ENCODE data around the gene SGIP1.

DNA sequence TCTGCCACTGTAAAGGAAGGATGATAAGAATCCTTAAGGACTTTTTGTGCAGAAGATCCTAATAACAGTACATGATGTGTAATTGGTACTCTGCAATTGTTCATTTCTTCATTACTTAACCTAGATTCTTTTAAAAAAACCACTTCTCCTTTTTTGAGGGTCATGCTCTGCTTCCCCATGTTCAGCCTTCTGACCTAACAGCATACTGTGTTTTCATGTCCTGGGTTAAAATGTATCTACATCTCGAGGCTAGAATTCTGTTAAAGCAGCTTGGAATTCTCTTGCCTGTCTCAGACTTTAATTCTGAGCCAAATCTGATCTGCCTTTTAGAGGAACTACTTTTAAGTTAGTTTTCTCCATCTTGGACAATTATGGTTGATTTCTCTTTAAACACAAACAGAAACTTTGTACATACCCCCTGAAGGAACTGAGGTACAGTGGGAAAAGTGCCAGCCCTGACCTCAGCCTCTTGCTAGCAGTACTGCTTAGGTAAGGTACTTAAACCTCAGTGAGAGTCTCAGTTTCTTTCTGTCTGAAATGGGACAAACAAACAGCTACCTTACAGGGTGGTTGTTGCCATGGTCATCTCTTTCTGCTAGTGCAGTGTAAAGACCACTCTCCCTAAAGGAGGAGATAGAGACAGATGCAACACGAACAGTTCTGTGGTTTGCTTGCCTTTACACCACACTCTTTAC lies 115.1 kb downstream of the SGIP1 start:
- TF ChIP-seq EZH2 (IDR thresholded peaks at IDR 0.05; ENCODE audit: borderline replicate concordance, low read depth, low read length, poor library complexity, severe bottlenecking) (no peak), CTCF (conservative IDR thresholded peaks at IDR 0.05; ENCODE audit: low read depth, low read length) (no peak)
